ENCODE measurements around the gene MRGPRG. TPM values are rescaled to one million over a fixed set of nuclear protein-coding genes. Genes with fewer than 3 reads are reported as not detected.

Gene MRGPRG
- total and polyA plus RNA-seq, 2 of the 8 experiments (the other 6 are each of a cell fraction or from before 2014, with no cell fraction given), result not detected

DNA sequence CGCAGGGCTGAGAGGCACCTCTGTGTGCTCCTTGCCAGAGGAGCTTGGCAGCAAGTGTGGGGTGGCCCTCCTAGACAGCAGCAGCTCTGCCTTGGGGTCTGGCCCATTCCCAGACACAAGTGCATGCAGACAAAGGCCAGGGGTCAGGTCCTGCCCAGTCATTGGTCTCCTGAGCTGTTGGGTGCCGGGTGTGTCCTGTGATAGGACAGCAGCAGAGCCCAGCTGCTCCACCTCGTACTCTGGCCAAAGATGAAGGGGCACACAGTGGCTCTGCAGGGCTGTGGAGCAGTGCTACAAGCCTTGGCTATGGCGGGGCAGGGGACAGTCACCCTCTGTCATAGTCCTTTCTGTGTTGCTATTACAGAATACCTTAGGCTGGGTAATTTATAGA lies 36.2 kb downstream of the MRGPRG start (continued):
- TF ChIP-seq SP2 (IDR thresholded peaks at IDR 0.05; ENCODE audit: low read length), result no peak
- no peak for TF ChIP-seq POLR2AphosphoS5 (IDR thresholded peaks at IDR 0.05; ENCODE audit: low read depth, low read length)
- no peak for TF ChIP-seq EP300 (IDR thresholded peaks at IDR 0.05; ENCODE audit: borderline replicate concordance in 1 of 2, low read depth in 2 of 2, low read length in 2 of 2)
- no peak for TF ChIP-seq HDAC2 (IDR thresholded peaks at IDR 0.05; ENCODE audit: borderline replicate concordance in 1 of 2, low read depth in 2 of 2, low read length in 2 of 2)
- no peak for TF ChIP-seq SIRT6 (IDR thresholded peaks at IDR 0.05; ENCODE audit: low read length)
- TF ChIP-seq ATF2 (IDR thresholded peaks at IDR 0.05; ENCODE audit: low read length), result no peak
- no peak for TF ChIP-seq MAFK (IDR thresholded peaks at IDR 0.05; ENCODE audit: low read depth, low read length)
